NCI-H226 (cell line): Measurements from ENCODE around the gene CTAGE1.

Experiments
- DNase-seq: peaks from one replicate; pipeline ENCODE4 v3.0.0-alpha.2; 2015

The CTAGE1 gene

DNA sequence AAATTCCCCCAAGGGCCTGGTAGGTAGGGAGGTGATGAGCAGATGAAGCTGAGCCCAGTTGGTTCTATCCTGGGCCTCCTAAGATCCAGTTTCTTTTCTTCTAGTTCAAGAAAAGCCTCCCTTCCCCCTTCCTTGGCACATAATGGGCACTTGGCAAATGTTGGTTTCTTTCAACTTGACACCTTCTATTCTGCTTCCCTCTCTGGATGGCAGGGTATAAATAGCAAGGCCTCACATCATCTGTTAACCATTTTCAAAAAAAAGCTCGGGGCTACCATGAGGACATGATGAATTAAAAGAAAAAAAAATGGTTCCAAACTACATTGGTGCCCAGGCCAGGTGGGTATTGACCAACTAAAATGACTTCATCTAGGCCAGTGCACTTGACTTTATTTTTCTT lies 29.9 kb downstream of the CTAGE1 start:
- DNase-seq, result no peak

DNA sequence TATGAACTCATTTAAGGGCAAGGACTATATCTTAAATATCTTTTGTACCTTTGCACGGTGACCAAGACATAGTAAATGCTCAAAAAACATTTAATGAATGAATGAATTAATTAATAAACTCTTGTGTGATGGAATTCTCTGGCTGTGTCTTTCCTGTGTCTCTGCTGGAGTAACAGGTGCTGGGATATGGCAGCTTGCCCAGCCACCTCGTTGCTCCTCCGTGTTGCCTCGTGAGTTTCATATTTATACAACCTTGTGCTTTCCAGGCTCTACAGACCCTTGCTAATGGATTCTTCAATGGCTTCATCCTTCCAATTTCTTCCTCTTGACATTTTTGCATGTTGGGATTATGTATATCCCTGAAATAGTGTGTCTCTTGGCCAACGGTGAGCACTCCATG lies 30.4 kb downstream of the CTAGE1 start:
- no peak for DNase-seq

DNA sequence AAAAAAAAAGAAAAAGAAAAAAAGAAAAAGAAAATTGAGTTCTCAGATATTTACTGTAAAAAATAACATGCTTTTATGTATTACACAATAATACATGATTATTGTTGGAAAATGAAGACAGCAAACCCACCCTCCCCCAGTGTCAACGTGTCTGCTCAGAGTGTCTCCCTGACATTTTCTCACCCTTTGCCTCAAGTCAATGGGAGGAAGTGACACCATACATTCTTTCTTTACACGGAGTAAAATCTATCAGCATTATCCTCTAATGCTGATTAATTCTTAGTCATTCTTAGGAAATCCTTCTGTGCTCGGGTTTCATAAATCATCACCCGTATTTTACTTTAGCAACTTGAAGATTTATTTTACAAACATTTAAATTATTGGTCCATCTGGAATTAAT lies 32.0 kb downstream of the CTAGE1 start:
- peak; percentile 74 for DNase-seq

DNA sequence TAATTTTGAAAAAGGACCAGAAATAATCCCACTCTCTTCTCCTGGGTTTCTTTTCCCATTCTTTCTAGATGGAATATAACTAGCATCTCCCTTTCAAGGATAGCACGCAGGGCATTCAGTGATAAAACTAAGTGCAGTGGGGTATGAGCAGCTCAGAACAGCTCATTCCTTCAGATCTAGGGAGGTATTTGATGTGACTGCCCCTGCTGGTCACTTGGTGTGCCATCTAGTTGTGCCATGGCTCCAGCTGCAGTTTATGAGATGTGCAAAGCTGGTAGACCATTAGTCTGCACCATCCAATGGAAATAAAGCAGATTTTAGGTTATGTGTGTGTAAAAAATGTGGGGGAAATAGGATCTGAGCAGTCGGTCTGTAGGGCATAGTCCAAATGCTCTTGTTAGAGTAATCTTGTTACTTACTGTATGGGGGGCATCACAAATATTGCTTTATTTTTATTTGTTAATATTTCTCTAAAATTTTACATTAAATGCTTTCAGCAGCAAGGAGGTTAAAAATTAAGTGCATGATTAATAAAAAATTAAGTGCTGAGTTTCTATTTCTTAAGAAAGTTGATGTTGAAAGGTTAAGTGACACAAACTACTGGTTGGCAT lies 38.9 kb downstream of the CTAGE1 start:
- peak; percentile 16 for DNase-seq

DNA sequence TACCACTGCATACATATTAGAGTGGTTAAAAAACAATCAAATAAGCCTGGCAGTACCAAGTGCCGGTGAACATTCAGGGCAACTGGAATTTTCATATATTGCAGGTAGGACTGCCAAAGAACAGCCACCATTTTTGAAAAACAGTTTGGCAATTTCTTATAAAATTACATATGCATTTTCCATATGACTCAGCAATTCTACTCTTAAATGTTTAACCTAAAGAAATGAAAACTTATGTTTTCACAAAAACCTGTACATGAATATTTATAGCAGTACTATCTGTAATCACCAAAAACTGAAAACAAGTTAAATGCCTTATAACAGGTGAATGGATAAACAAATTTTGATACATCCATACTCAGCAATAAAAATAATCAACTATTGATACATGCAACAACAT lies 39.9 kb downstream of the CTAGE1 start:
- no peak for DNase-seq

DNA sequence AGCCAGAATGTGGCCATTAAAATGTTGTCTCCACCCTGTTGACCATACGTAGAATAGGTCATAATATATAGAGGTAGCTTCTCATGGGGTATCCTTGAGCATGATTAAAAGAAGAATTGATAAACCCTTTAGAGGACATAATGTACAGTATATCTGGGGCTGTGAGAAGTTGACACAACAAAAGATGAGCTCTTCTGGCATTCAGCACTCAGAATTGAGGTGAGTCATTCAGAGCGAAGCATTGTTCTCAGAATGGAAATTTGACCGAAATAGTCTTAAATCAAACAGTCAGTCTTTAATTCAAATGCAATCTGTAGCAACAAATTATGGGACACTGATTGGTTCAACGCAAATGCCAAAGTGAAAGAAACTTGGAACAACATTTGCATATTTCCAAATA lies 47.3 kb downstream of the CTAGE1 start:
- DNase-seq, result no peak

DNA sequence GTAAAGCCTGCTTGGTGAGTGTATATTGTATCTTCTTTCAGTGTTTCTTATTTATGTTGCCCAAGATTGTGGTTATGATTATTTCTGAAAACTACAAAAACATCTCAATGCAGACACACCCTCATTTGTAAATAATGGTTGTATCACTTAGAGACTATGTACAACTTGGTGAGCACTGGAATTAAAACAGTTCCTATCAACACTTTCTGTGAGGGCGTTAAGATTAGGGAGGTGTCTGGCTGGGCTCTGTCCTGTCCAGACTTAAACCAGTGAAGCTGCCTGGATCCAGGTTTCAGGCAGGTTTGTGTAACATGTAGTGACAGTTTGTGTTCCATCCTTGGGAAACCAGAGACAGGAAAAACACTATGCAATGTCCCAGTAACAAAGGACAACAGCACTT lies 49.7 kb downstream of the CTAGE1 start:
- no peak for DNase-seq

DNA sequence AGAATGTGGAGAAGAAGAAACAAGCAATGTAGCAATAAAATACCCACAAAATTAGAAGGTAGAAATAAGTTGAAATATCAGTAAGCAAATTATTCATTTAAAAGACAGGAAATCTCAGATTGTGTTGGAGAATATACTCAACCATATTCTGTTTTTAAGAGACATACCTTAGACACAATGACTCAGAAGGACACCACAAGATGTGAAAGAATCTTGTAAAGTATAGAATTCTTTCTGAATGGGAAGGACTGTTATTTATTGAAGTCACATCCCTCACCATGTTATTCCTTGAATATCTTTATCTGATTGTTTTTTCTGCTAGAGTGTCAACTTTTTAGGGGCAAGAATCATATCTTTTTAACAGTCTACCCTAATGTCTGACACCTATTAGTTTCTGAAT lies 50.4 kb downstream of the CTAGE1 start:
- DNase-seq, result no peak

DNA sequence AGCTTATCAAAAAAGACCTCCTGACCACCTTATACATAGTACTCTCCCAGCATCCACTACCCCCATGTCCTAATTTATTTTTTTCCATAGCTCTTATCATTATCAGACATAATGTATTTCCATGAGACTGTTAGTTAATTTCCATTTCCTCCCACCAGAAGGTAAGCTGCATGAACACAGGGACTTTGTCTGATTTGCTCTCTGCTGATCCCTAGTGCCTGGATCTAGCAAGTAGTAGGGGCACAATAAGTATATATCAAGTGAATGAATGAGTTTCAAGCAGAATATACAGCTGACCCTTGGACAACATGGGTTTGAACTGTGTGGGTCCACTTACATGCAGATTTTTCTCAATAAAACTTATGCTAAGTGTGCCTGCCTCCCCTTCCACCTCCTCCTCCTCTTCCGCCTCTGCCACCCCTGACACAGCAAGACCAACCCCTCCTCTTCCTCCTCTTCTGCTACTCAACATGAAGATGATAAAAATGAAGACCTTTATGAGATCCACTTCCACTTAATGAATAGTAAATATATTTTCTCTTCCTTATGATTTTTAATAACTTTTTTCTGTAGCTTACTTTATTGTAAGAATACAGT lies 53.8 kb downstream of the CTAGE1 start:
- no peak for DNase-seq
